ENCODE data around the gene C1QTNF8. TPM values are rescaled to one million over a fixed set of nuclear protein-coding genes. Genes with fewer than 3 reads are reported as not detected.

C1QTNF8 gene
- total RNA-seq, 1 donor from 2014 or later = not detected

GRCh38 chr16:1142911-1143310, 46.9 kb upstream of the C1QTNF8 start:
- Histone ChIP-seq H3K9me3 (replicated peaks) (peaks cover 8% of the 10 kb centered on the region), H3K4me3 (no peak overlapping the region), H3K36me3 (no peaks in the 10 kb centered on the region), H3K27ac (replicated peaks) (no peak overlapping the region), H3K4me1 (no peaks in the 10 kb centered on the region), H3K27me3 (ENCODE audit: low read depth) (peaks cover 91% of the 10 kb centered on the region)
- TF ChIP-seq CTCF (IDR thresholded peaks at IDR 0.05; ENCODE audit: borderline replicate concordance) = no peak
- no peak for DNase-seq
- intact Hi-C loops (cut with micrococcal nuclease) = no loop called here

- intact Hi-C loops (cut with micrococcal nuclease) = no loop called here
- no peak for DNase-seq
- Histone ChIP-seq H3K4me3 (no peak overlapping the region), H3K27me3 (ENCODE audit: low read depth) (peaks cover 91% of the 10 kb centered on the region), H3K4me1 (no peaks in the 10 kb centered on the region), H3K9me3 (replicated peaks) (no peaks in the 10 kb centered on the region), H3K27ac (replicated peaks) (no peak overlapping the region), H3K36me3 (no peaks in the 10 kb centered on the region)
- no peak for TF ChIP-seq CTCF (IDR thresholded peaks at IDR 0.05; ENCODE audit: borderline replicate concordance)
Measured at GRCh38 chr16:1141716-1142115, 45.7 kb upstream of the C1QTNF8 start.

GRCh38 chr16:1141191-1141590, 45.1 kb upstream of the C1QTNF8 start:
- Histone ChIP-seq H3K4me1 (no peaks in the 10 kb centered on the region), H3K27ac (replicated peaks) (no peak overlapping the region), H3K36me3 (no peaks in the 10 kb centered on the region), H3K4me3 (no peak overlapping the region), H3K9me3 (replicated peaks) (no peaks in the 10 kb centered on the region), H3K27me3 (ENCODE audit: low read depth) (peaks cover 86% of the 10 kb centered on the region)
- no peak for DNase-seq
- no peak for TF ChIP-seq CTCF (IDR thresholded peaks at IDR 0.05; ENCODE audit: borderline replicate concordance)
- intact Hi-C loops (cut with micrococcal nuclease) = no loop called here

- intact Hi-C loops (cut with micrococcal nuclease) = no loop called here
- Histone ChIP-seq H3K27me3 (ENCODE audit: low read depth) (peaks cover 80% of the 10 kb centered on the region), H3K4me3 (no peak overlapping the region), H3K4me1 (no peaks in the 10 kb centered on the region), H3K36me3 (no peaks in the 10 kb centered on the region), H3K9me3 (replicated peaks) (no peaks in the 10 kb centered on the region), H3K27ac (replicated peaks) (no peak overlapping the region)
- TF ChIP-seq CTCF (IDR thresholded peaks at IDR 0.05; ENCODE audit: borderline replicate concordance) = no peak
- DNase-seq = no peak
Measured at GRCh38 chr16:1140582-1141162, 44.6 kb upstream of the C1QTNF8 start.

- Histone ChIP-seq H3K27ac (replicated peaks) (no peak overlapping the region), H3K36me3 (no peaks in the 10 kb centered on the region), H3K4me1 (no peaks in the 10 kb centered on the region), H3K27me3 (ENCODE audit: low read depth) (peaks cover 79% of the 10 kb centered on the region), H3K4me3 (no peak overlapping the region), H3K9me3 (replicated peaks) (no peaks in the 10 kb centered on the region)
- no peak for TF ChIP-seq CTCF (IDR thresholded peaks at IDR 0.05; ENCODE audit: borderline replicate concordance)
- intact Hi-C loops (cut with micrococcal nuclease) = no loop called here
- no peak for DNase-seq
Measured at GRCh38 chr16:1137604-1138003, 41.6 kb upstream of the C1QTNF8 start.

Measured in left ventricle myocardium inferior (tissue), 1 donor.